Fibroblast of skin of back (primary cell): ENCODE data around the gene CENPP.

Experiments used
- DNase-seq: peaks from one replicate; pipeline ENCODE4 v3.0.0-alpha.2; 2013

CENPP gene

DNA sequence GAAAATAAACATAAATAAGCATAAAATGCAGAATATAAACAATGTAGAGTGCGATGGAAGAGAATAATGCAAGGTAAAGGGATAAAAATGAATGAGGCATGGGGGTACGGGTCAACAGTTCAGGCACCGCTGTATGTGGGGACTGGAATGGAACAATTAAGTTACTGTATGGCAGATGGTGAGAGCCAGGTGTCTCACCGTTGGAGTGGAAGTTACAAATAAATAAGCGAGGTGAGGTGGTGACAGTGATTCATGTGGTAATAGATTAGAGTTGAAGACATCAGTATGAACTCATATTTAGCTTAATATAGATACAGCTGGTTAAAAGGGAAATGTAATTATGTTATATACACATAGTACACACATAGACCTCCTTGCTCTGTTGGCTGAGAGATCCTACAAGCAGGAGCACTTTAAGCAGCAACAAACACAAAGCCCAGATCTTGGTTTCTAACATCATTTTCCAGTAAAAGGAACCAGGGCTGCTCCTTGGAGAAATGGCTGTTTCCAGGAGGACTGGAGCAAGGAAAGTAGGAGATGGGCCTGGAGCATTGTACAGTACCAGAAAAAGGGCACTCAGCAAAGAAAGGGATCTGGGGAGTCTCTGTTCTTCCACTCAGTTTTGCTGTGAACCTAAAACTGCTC lies 100.9 kb downstream of the CENPP start:
- DNase-seq, result no peak

DNA sequence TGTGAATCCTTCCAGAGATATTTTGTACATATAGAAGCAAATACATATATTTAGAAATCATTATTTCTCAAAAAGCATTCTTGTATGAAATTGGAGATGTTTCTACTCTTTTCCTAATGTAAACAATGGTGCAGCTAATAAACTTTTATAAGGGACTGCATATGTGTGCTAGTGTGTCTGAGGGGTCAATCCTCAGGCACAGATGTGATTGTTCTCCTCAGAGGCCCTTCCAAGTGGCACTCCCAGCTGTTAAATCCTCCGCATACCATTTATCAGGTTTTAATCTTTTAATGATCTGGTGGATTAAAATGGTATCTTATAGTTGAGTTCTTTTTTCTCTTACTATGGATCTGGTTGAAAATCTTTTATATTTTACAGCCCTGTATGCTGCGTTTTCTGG lies 104.1 kb downstream of the CENPP start:
- no peak for DNase-seq

DNA sequence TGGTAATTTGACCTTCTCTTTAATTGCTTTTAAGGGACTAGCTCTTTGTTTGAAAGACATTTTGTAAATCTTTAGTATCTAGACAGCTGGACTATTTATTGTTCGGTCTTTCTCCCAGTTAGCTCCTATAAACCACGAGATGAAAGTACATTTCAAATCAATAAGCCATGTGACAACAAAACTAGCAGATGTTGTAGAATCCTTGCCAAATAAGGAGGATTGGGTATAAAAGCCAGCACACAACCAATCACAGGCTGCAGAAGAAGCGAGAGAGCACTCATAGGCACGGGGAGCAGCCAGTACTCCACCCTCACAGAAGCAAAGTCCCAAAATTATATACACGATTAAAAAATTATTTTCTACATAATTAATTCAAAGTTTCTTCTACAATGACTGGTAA lies 106.6 kb downstream of the CENPP start:
- no peak for DNase-seq

DNA sequence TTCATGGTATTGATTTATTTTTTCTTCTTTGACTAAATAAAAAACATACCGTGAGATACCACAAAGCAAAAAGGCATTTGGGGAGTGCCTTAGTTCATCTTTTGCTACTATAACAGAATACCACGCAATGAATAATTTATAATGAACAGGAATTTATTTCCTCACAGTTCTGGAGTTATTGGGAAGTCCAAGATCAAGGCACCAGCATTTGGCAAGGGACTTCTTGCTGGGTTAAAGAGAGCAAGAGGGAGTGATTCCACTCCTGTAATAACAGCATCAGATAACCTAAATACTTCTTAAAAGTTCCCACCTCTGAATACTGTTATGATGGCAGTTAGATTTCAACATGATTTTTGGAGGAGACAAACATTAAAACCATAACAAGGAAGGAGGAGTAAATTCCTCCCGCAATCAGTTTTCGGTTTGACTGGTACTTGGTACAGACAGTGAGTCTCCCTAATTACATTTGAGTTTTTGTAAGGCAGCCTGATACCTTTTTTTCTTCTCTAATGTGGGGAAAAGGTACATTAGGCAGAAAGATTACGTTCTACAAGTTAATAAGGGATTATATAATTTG lies 107.3 kb downstream of the CENPP start:
- DNase-seq, result no peak

DNA sequence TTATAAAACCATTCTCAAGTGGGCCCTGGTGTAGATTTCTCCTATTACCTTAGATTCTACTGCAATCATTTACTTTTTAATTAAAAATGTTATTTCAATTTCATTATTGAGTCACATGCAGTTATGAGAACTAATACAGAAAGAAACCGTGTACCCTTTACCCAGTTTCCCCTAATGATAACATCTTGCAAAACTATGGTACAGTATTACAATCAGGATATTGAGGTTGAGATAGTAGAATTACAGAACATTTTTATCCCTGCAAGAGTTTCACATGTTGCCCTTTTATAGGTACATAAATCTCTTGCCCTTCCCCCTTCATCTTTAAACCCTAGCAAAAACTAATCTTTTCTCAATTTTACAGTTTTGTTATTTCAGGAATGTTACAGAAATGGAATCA lies 109.5 kb downstream of the CENPP start:
- DNase-seq, result no peak

DNA sequence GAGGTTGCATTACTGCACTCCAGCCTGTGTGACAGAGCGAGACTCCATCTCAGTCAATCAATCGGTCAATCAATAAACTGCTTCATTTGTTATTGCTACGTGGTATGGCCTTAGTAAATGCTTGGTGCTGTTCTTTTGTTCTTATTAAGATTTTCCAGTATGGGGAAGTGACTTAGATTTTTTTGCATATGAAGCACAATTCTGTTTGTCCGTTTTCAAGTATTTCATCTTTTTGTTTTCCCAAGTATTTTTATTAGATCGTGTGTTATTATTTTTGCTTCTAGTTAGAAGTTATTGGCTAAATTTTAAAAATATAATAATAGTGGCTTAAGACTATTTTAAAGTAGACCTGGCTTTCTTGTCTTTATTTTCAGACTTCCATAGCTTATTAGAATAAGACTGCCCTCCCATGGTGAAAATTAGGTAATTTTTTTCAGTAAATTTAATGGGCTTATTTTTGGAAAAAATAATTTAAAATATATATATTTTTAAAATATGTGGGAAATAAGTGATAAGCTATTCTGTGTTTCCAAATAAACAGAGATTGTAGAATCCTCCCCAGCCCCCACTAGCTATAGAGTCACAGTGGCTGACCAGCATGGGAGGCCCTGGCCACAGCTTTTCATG lies 113.3 kb downstream of the CENPP start:
- DNase-seq, result peak; percentile 27

DNA sequence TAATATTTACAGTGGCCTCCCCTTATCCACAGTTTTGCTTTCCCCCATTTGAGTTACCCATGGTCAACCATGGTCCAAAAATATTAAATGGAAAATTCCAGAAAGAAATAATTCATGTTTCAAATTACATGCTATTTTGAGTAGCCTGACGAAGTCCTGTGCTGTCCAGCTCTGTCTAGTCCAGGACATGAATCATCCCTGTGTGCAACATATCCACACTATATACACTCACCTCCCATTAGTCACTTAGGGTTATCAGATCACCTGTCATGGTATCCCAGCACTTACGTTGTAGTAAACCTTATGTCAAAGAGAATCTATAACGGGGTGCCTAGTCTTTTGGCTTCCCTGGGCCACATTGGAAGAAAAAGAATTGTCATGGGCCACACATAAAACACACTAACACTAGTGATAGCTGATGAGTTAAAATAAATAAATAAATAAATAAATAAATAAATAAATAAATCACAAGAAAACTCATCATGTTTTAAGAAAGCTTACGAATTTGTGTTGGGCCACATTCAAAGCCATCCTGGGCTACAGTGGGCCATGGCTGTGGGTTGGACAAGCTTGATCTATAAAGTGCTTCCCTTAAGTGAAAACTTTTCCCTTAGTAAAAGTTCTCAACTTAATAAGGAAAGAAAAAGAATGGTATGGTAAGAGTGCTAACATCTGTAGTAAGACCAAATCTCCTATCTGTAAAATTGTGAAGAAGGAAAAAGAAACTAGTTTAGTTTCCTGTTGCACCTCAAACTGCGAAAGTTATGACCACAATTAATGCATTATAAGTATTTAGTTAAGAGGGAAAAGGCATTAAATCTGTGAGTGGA lies 114.4 kb downstream of the CENPP start:
- peak; percentile 19 for DNase-seq

DNA sequence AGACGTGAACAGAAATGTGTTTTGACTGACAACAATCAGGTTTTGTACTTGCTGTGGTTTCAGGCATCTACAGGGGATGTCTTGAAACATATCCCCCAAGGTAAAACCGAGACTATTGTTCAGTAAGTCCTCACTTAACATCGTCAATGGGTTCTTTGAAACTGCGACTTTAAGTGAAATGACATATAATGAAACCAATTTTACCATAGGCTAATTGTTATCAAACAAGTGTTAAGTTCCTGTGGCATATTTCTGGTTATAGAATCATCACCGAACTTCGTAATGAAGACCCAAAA lies 114.9 kb downstream of the CENPP start:
- no peak for DNase-seq

DNA sequence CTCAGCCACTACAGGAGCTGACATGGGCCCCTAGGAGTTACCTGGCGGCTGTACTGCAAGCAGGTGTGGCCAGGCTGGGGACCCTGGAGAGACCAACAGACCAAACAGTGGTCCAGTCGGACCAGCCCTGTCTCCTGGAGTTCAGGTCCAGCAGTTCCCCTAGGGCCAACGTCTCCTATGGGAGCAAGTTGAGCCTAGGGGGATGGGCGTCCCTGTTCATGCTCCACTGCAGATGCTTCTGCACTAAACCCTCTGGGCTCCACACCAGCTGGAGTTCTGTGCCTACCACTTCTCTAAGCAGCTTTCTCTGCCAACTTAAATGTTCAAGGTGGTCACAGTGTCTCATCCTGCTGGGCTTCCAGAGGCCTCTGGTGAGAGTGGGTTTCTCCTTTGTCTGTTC lies 119.1 kb downstream of the CENPP start:
- no peak for DNase-seq

DNA sequence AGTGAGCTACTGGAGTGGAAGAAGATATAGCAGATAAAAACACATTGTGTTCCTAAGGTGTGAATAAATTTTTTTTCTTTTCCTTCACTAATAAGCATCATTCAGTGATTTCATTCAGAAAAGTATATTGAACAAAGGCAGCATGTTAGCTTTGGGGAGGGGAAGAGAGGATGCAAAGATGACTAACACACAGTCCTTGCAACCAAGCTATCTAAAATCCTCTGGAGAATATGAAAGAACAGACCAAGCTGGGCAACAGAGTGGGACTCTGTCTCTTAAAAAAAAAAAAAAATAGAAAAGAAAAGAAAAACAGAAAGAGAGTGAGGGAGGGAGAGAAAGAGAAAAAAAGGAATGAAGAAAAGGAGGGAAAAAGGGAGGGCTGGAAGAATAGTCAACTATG lies 120.8 kb downstream of the CENPP start:
- DNase-seq, result peak; percentile 54

DNA sequence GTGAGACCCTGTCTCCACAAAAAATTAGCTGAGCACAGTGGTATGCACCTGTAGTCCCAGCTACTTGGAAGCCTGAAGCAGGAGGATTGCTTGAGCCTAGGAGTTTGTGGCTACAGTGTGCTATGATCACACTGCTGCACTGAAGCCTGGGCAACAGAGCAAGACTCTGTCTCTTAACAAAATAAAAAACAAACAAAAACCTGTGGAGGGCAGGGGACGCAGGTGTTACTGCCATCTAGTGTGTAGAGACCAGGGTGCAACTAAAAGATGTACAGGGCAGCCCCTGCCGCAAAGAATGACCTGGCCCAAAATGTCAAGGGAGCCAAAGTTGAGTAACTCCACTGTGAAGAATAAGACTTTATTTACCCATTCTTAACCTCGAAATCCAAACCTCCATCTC lies 129.5 kb downstream of the CENPP start:
- no peak for DNase-seq

DNA sequence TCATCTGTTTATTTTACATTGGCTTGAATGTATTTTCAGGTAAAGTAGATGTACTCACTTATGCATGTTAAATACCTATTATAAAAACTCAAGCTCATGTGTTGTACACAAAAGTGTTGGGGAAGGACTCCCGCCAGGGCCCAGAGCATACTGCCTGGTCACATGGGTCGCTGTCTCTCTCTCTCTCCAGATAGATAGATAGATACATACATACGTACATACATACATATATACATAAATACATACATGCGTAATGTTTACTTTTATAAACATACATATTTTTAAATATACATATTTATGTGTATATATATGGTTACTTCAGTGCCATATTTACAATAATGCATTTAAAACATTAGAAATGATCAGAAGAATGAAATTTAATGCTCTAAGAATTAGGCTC lies 131.8 kb downstream of the CENPP start:
- DNase-seq, result no peak

DNA sequence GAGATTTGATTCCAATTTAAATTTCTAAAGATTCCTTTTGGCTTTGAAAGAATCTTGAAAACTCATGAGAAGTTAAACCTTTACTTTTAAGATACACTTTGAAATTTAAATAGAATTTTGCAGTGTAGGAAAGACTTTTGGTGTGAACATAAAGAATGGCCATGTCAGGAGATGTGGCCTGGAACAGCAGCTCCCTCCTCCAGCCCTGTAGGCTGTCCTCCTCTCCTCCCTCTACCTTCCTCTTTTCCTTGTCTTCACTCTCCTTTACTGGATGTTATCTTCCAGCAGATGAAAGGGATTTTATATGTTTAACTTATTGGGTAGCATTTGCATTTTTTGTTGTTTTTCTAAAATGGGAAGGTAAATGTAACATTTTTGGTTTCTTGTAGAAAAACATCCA lies 137.6 kb downstream of the CENPP start:
- no peak for DNase-seq

DNA sequence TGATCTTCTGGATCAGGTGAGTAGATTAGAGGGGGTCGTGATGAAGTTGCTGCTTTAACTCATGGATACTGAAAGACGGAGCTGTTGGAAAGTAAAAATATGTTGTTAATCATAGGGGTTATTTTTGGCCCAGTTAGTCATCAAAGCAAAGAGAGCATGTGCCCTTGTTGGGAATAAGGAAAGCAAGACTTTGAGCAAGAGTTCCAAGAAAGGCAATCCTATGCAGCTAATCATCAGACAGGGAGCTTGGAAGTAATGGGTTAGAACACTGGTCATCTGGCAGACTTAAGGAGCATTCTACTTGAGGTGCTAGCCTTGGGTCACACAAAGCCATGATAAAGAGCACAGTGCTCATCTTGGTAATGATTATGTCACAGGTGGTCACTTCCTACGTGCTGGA lies 138.2 kb downstream of the CENPP start:
- DNase-seq, result peak; percentile 97

DNA sequence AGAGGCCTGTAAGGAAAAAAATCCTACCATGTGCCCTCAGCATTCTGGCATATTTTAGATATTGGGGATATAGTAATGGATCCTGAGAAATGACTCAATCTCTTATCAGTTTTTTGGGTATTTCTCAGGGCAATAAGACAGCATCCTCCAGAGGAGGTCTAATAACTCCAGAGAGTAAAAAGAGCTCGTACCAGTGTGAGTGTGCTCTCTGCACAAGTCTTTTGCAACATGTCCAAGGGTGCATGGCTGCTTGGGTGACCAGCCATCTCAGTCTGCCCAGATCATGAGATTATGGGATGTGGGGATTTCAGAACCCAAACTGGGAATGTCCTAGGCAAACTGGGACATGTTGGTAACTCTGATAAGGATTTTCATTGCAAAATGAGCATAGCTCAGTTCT lies 141.3 kb downstream of the CENPP start:
- no peak for DNase-seq

DNA sequence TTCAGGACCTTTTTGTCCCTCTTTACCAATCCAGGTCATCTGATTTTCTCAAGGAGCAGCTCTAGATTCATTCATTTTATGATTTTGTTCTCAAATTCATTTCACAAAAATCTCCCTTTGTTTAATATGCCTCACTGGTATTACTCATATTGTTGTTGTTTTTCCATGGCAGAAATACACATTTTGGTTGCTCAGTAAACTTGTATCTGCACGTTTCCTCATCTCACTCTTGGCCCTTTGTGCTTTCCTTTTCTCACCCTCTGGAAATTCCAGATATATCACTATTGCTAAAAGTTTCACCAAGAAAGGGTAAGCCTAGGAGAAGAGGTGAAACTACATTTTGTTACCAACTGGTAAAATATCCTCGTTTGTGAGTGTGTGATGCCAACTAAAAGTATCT lies 141.8 kb downstream of the CENPP start:
- DNase-seq, result no peak

DNA sequence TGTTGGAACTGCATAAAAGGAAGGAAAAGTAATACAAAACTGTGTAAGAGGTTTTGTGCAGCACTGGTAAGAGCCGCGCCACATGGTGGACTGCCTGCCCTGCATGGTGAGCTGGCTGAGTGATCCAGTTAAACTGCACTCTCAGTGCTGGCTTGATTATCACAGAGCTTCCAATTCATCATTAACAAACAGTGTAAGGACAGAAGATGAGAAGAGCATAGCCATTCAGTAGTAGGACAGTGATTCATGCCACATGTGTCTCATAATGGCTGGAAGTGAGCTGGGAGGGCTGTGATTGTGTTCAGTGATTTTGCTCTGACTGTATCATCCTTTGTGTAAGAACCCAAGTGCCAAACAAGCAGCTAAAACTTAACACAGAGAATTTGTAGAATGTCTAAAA lies 142.5 kb downstream of the CENPP start:
- peak; percentile 58 for DNase-seq

DNA sequence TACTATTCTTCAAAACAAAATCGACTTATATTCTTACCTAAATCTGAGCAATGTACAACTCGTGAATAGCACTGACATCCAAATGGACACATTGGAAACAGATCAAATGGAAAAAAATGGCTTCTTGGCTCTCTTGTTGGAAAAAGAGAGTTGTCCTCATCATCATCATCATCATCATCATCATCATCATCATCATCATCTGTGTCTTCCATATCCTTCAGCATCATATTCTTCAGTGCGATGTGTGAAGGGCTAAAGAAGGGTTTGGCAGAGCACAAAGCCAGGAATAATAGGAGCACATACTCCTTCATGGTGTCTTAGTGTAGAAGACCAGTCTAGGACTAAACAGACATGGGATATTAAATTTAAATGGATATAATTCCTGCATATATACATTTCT lies 148.8 kb downstream of the CENPP start:
- DNase-seq, result no peak

DNA sequence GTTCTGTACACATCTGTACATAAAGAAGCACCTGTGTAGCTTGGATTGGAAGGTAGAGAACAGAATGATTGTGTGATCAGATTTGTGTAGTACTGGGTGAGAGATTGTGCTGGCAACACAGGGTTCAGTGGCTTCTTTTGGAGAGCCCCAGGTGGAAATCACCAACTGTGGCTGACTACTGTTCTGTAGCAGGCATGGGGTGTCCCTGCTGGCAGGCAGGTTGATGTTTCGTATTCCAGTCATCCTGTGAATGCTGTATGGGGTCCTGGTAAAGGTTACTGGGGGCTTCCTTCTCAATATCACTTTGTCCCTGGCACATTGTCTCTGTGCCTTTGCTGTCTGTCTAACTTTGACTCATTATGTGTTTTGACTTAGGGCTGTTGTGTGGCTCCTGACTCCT lies 151.2 kb downstream of the CENPP start:
- DNase-seq, result no peak

DNA sequence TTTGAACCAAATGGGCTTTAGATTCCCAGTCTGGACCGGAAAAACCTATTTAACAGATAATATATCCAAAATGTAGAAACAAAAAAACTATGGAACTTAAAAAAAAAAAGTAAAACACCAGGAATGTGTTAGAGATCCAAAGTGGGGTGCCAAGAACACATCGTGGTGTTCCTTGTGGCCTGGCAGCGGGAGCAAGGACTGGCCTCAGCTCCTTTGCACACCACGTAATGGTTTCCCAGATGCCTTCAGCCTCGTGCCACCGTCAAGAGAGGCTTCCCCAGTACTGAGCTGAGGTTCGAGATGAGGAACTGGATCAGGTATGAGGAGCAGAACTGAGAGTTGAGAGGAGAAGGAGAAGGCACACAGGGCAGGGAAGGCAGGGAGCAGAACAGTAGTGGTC lies 153.0 kb downstream of the CENPP start:
- no peak for DNase-seq

DNA sequence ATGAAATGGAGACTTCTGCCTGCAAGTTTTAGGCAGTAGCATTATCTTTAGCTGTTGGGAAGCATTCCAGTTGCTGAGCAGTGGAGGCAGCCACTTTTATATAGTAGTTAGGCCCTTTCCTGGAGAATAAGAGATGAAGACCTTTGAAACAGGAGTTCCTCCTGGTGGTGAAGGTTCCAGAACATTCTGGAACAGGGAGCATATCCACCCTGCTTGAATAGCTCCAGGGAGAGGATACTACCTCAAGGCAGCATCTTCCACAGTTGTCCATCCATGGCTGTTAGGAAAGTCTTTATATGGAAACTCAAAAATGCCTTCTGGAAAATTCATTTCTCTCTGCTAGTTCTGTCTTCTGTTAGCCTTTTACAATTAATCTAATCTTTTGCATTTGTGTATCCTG lies 153.6 kb downstream of the CENPP start:
- DNase-seq, result no peak

DNA sequence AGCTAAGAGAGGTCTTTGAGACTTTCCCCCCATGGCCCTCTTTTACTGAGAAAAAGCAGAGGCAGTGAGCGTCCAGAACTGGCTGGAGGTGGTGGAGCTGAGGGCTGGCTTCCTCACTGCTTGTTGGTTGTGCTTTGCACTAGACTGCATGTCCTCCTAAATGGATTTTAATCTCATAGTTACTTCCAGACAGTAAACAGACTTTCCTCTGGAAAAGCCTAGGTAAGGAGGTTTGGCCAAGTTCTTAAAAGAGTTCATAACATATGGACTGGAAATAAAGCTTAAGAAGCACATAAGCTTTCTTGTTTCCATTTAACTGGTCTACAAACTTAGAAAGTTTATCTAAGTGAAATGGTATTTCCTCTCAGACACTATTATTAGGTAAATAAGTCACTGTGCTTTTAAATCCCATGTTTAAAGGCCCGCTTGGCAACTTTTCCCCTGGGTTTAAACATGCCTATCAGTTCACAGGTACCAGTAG lies 154.6 kb downstream of the CENPP start:
- peak; percentile 60 for DNase-seq

DNA sequence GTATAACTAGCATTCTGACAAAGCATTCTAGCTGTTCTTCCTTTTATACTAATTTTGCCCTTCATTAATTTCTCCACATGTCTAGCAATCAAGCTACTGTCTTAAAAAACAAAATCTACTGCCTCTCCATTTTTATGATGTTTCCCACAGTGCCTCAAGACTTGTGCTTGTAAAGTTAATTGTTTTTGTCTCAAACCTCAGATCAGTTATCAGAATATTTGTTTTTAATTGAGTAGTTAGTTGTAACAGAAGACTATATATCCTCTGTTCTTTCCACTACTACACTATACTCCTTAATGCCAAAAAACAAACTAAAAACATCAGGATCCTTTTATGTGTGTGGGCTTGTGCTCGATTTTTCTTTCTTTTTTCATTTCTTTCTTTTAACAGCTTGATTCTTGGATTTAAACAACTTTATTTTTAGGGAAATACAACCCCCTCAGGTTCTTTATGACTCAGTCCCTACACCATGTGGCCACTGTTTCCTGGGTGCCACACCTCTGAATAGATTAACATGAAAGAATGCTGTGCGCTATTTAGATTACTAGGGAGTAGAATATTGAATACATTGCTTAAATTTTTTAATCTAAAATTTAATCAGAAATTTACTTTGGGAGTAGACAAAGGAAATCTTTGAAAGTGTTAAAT lies 155.4 kb downstream of the CENPP start:
- DNase-seq, result peak; percentile 49
